Right cardiac atrium (tissue), 5 donors: ENCODE results near the gene GSTA2. TPM values are rescaled to one million over a fixed set of nuclear protein-coding genes. Genes with fewer than 3 reads are reported as not detected.

ENCODE experiments used
- ATAC-seq, 2 donors: fragments of 200-7000 bp; cut with Tn5 transposase; one replicate each; pipeline versions ENCODE4 v1.8.0 to v1.9.1; 2020; ENCODE audit warnings: moderate library complexity in 2 of 2, mild to moderate bottlenecking in 1 of 2
- DNase-seq, 3 donors: peaks; one replicate each; pipeline ENCODE4 v3.0.0-alpha.2; 2020
- H3K27ac ChIP-seq: one replicate; pipeline ENCODE4 v1.5.1; 2013; ENCODE audit warnings: mild to moderate bottlenecking, low read length, control low read depth, moderate library complexity
- H3K27me3 ChIP-seq: one replicate; pipeline ENCODE4 v1.6.1; 2013; ENCODE audit not compliant: control insufficient read depth, insufficient read depth
- H3K4me1 ChIP-seq: one replicate; pipeline ENCODE4 v1.6.1; 2013; ENCODE audit warnings: low read length; ENCODE audit not compliant: control insufficient read depth, insufficient read depth
- H3K4me3 ChIP-seq: one replicate; pipeline ENCODE4 v1.5.1; 2013; ENCODE audit warnings: low read length, control low read depth
- H3K9me3 ChIP-seq: one replicate; pipeline ENCODE4 v1.6.1; 2013; ENCODE audit warnings: low read length; ENCODE audit not compliant: control insufficient read depth
- intact Hi-C, 4 donors: fragments of 100-400 bp; cut with DNase I; formaldehyde crosslinking; loops; one replicate each; pipeline versions ENCODE4 v1.11.0 to v1.14.0; 2022 to 2023
- polyA plus RNA-seq: library from polyadenylated mRNA; stranded (reverse); fragments of 200-250 nt; gene quantifications from one replicate; pipeline ENCODE4 v1.2.3, GENCODE V29; 2013
- total RNA-seq, 4 donors: library from RNA; stranded (reverse); fragmentation: NEBNext Ultra II Directional; extraction: Animal tissue kit (Norgen Biotek cat#: 25700); gene quantifications; one replicate each; pipeline ENCODE4 v1.2.1, GENCODE V29; 2021
- donor health status: healthy with polysubstance abuse.
- donor health status: DM: no; HTN: yes; CAD: no.
- donor health status: DM: no; HTN: no; CAD: no.
- donor health status: DM: no; HTN: yes; CAD: no; lungs with severe emphysema.
- donor health status: DM: yes; HTN: yes; CAD: no.

The GSTA2 gene
- total and polyA plus RNA-seq, 5 donors = not detected

DNA sequence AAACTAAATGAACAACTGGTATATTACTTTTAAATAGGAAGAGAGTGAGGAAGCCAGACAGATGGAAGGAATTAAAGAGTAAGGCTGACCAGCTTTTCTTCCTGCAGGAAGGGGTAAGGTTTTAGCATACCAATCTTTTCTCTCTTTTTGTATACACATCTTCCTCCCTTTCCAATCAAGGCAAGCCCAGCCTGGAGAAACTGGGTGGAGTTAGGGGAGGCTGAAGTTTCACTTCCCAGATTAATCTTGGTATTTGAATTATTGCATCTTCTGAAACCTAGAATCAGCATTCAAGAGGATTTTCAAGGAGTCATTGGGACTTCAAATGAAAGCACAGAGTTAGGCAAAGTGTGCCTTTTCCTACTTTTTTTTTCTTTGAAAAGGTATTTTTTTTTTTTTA, 59.2 kb downstream of the GSTA2 start:
- no peak for DNase-seq
- H3K27ac ChIP-seq = no peak overlapping the region
- no peaks in the 10 kb centered on the region for H3K9me3 ChIP-seq
- H3K27me3 ChIP-seq = no peaks in the 10 kb centered on the region
- no peak for ATAC-seq
- intact Hi-C loops = no loop called here
- no peaks in the 10 kb centered on the region for H3K4me1 ChIP-seq
- no peak overlapping the region for H3K4me3 ChIP-seq

Other genes starting within 250 kb of the GSTA2 start
- gene TRAM2, start 186.4 kb downstream of the GSTA2 start, total RNA-seq = 10 to 100 TPM; 14.5 to 18.2 (median 15.2) TPM
- gene TRAM2, start 186.4 kb downstream of the GSTA2 start, polyA plus RNA-seq = 7.1 TPM
- gene TMEM14A, start 92.4 kb downstream of the GSTA2 start, total RNA-seq = 10 to 100 TPM in 3 of 4 donors, 1 to 10 TPM in 1; 8.7 to 15.4 (median 13.5) TPM
- 19.5 TPM for gene TMEM14A, start 92.4 kb downstream of the GSTA2 start, polyA plus RNA-seq
- not detected for gene GSTA1, start 40.3 kb upstream of the GSTA2 start, total RNA-seq
- gene GSTA1, start 40.3 kb upstream of the GSTA2 start, polyA plus RNA-seq = 0.09 TPM
- not detected for gene GSTA5, start 77.3 kb upstream of the GSTA2 start, total RNA-seq
- not detected for gene GSTA5, start 77.3 kb upstream of the GSTA2 start, polyA plus RNA-seq
- not detected for gene GSTA3, start 146.2 kb upstream of the GSTA2 start, total RNA-seq
- gene GSTA3, start 146.2 kb upstream of the GSTA2 start, polyA plus RNA-seq = not detected
- 10 to 100 TPM; 11.5 to 17.6 (median 15.4) TPM for gene GSTA4, start 231.8 kb upstream of the GSTA2 start, total RNA-seq
- gene GSTA4, start 231.8 kb upstream of the GSTA2 start, polyA plus RNA-seq = 16.8 TPM